ENCODE measurements around the gene CEP72.
"Not testable (repeated sequence)": the region's sequence is repeated elsewhere in the genome, so short reads cannot be mapped to it uniquely, and the experiment has no call there.

CEP72 gene

GRCh38 chr5:624951-625230 lies 12.8 kb downstream of the CEP72 start:
- TF ChIP-seq CTCF (IDR thresholded peaks at IDR 0.05) (no peak), ZFX (IDR thresholded peaks at IDR 0.05; ENCODE audit: borderline replicate concordance) (no peak)
- H3K27ac ChIP-seq, result no peak overlapping the region

GRCh38 chr5:625516-625915 lies 13.4 kb downstream of the CEP72 start:
- TF ChIP-seq ZFX (IDR thresholded peaks at IDR 0.05; ENCODE audit: borderline replicate concordance) (no peak), CTCF (IDR thresholded peaks at IDR 0.05) (no peak)
- no peak overlapping the region for H3K27ac ChIP-seq

GRCh38 chr5:626850-627249 lies 14.7 kb downstream of the CEP72 start:
- no peak for TF ChIP-seq CTCF (IDR thresholded peaks at IDR 0.05)
- no peak for TF ChIP-seq ZFX (IDR thresholded peaks at IDR 0.05; ENCODE audit: borderline replicate concordance)
- H3K27ac ChIP-seq, result no peak overlapping the region

- no peak for TF ChIP-seq ZFX (IDR thresholded peaks at IDR 0.05; ENCODE audit: borderline replicate concordance)
- no peak for TF ChIP-seq CTCF (IDR thresholded peaks at IDR 0.05)
- no peak overlapping the region for H3K27ac ChIP-seq
These were observed 15.7 kb downstream of the CEP72 start for GRCh38 chr5:627840-628239.

- H3K27ac ChIP-seq, result not testable (repeated sequence)
These were observed 16.4 kb downstream of the CEP72 start for GRCh38 chr5:628351-629205.

GRCh38 chr5:633501-633955 lies 21.4 kb downstream of the CEP72 start:
- TF ChIP-seq ZFX (IDR thresholded peaks at IDR 0.05; ENCODE audit: borderline replicate concordance) (no peak), CTCF (IDR thresholded peaks at IDR 0.05) (no peak)

GRCh38 chr5:634191-634590 lies 22.1 kb downstream of the CEP72 start:
- no peak overlapping the region for H3K27ac ChIP-seq
- no peak for TF ChIP-seq CTCF (IDR thresholded peaks at IDR 0.05)
- TF ChIP-seq ZFX (IDR thresholded peaks at IDR 0.05; ENCODE audit: borderline replicate concordance), result no peak

More at GRCh38 chr5:633501-633955, 21.4 kb downstream of the CEP72 start:
- no peak overlapping the region for H3K27ac ChIP-seq

All from 22Rv1 (cell line).